ENCODE results near the gene ZNF638. TPM values are rescaled to one million over a fixed set of nuclear protein-coding genes. Genes with fewer than 3 reads are reported as not detected.
A peak's percentile ranks its signal among the peaks of the same experiment; 100 is the strongest.

Gene ZNF638
- total RNA-seq, 1 donor from 2014 or later = 96.2 TPM

DNA sequence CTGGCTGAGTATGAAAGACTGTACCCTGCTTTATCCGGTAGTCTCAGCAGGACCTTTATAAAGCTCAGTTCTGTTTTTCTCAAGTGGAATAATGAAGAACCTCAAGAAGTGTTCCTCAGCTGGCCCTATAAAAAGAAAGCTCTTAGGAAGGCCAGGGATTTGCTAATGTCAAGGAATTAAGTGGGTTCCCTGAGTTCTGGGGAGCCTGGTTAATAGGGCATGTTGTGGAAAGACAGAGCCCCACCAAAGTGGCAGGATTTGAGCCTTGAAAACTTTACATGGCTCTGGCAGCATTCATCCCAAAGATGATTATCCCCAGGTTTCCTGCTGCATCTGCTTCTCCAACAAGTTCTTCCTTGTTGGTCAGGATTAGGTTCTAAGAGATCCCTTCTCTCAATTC lies 114.9 kb downstream of the ZNF638 start:
- no peak for DNase-seq
- intact Hi-C loops (cut with micrococcal nuclease) = no loop called here

DNA sequence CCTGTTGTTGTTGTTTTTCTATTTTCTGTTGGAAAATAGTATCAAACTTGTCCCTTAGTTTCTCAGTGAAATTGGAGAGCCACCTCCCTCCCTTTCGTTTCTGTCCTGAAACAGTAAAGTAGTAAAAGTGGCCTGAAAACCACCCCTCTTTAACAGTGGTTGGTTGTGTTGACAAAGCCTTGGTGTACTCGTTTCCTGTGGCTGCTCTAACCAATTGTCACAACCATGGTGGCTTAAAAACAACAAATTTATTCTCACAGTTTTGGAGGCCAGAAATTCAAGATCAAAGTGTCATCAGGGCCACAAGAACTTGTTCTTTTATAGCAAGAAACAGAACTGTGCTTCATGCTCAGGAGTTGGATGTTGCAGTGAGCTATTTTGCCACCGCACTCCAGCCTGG lies 117.8 kb downstream of the ZNF638 start:
- intact Hi-C loops (cut with micrococcal nuclease) = no loop called here
- ATAC-seq (no peak), DNase-seq (no peak)

More for the DNA sequence above, 114.9 kb downstream of the ZNF638 start:
- no peak for ATAC-seq

DNA sequence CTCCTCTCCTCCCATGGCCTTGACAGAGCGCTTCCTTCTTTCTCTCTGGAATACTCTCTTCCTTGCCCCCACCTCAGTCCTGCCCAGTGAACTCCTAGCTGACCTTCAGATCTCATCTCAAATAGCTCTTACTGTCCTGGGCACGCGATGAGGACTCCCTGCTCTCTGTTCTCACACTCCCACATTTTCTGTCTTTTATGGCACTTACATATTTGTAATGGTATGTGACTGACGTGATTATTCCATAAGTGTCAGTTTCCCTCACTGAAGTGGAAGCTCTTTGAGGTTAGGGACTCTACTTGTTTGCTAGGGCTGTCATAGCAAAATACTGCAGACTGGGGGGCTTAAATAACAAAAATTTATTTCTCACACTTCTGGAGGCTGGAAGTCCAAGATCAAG lies 120.1 kb downstream of the ZNF638 start:
- ATAC-seq = peak; percentile 4
- no peak for DNase-seq
- intact Hi-C loops (cut with micrococcal nuclease) = no loop called here

DNA sequence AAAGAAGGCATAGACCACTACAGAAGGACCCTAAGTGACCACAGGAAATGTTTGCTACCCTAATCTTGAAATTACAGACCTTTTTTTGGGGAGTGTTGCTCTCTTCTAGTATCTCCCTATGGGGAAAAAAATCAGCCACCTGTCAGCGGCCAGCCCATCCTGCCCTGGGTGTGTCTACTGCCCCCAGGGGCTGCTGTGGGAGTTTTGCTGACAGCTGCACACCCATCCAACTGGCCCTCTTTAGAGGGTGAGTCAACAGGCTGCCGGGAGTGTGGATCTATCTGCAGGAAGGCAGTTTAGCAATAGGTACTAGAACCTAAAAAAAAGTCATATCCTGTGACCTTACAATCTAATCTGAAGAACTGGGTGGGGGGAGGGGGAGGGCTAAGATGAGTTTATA lies 121.0 kb downstream of the ZNF638 start:
- DNase-seq (peak; percentile 51), ATAC-seq (peak; percentile 48)
- intact Hi-C loops (cut with micrococcal nuclease) = no loop called here

DNA sequence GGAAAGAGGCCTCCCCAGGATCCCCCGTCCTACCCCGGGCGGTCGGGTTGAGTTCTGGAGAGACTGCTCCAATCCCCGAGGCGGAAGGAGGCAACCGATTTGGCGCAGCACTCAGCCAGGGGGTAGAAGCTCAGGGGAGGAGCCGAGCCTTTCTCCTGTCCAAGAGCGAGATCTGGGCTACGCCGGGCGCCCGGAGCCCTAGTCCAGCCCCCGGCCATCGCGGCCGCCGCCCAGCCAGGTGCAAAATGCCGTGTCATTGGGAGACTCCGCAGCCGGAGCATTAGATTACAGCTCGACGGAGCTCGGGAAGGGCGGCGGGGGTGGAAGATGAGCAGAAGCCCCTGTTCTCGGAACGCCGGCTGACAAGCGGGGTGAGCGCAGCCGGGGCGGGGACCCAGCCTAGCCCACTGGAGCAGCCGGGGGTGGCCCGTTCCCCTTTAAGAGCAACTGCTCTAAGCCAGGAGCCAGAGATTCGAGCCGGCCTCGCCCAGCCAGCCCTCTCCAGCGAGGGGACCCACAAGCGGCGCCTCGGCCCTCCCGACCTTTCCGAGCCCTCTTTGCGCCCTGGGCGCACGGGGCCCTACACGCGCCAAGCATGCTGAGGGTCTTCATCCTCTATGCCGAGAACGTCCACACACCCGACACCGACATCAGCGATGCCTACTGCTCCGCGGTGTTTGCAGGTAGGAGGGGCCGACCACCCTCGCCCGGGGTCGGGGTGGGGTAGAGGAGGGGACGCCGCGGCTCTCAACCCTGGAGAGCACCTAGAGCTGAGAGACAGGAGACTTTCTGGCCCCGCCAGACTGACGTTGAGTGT lies 122.0 kb downstream of the ZNF638 start, which contains the start of gene DYSF:
Gene DYSF, plus strand, starts transcription at position 158 of the 817 bp plus-strand sequence.
- intact Hi-C loops (cut with micrococcal nuclease) = no loop called here
- DNase-seq (peak; percentile 78), ATAC-seq (peak; percentile 74)

DNA sequence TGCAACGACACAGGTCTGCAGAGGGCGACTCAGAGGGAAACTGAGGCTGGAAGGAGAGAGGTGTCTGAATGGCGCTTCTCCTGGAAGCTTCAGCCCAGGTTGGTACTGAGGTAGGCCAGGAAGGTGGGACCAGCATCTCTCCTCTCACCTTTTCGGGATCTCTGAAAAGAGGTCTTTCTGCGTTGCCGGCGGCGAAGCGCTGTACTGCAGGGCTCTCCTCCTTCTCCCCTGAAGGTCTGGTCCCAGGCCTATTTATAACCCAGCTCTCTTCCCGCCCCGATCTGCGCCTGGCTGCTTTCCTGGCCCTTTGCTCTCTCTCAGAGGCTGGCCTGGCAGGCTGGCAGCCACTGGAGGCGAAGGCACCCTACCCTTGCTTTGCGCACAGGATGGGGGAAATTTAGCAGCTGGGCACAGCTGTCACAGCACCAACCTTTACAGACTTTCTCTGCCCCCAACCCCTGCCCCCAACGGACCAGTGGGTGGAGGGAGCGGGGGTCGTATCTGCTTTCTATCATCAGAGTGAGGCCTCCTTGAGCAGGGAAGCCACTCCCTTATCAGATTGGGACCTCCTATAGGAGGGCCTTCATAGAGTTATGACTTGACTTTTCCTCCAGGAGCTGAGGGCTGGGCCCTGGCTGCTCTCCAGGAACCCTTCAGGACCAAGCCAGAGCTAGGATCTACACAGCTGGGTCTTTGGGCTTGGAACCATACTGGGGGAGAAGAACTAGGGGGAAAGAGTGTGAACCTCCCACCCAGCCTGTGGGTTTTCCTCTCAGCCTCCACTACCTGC lies 122.8 kb downstream of the ZNF638 start:
- intact Hi-C loops (cut with micrococcal nuclease) = no loop called here
- ATAC-seq = peak; percentile 76
- DNase-seq = peak; percentile 85

DNA sequence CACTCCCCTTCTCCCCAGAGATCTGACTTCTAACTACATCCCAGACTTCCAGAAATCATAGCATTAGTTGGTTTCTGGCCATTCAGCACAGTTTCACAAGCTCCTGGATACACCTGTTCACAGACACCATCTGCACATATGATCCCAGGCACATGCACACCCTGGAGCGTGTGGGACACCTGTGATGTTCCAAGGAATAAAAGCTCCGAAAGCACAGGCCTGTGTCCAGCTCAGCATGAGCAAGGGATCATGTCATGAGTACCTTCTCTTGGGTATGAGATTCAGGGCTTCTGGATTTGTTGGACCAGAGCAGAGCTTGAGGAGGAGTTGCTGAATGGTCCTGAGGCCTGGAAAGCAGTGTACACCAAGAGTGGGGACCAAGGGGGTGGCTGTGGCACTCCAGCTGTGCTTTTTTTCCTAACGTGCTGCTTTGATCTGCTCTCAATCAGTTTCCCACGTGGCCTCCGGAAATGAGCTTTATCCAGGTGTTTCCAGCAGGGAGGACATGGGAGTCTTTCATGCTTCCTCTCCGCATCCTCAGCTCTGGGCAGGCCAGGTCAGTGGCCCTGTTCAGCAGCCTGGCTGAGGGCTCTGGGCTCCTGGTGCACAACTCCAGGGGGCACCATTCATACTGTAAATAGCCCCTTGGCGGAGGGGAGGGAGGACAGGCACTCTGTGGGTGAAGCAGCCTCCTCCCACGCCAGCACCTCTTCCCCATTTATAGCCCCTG lies 123.6 kb downstream of the ZNF638 start:
- no peak for ATAC-seq
- intact Hi-C loops (cut with micrococcal nuclease) = no loop called here
- no peak for DNase-seq

DNA sequence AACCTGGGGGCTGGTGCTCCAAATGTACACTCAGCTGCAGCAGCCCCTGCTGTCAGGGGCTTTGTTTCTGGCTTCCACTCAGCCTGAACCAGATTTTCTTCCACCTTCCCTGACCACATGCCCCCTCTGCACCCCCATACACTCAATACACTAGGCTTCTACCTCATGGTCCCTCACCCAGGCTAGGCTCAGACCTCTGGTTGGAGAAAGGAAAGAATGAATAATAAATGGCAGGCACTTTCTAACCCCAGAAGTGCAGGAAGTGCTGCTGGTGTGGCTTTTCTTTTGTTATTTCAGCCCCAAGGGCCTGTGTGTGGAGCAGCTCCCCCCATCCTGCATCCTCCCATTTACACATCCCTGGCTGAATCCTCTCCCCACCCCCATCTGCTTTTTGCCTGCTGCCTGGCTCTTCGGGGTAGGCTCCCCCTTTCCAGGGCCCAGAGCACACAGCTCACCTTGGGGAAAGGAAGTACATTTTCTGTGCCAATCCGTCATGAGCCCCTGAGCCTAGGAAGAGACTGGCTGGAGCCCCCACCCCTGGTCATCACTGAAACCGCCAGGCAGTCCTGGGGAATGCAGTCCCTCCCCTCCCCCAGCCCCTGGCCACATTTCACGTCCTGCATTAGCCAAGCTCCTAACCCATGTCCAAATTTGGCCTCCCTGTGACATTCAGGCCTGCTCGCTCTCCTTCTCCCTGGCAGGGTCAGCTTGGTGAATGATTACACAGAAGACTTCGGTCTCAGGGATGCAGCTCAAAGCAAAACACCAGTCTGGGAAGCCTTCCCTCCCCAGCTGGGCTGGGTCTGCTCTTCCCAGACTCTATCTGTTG lies 124.4 kb downstream of the ZNF638 start:
- DNase-seq (peak; percentile 65), ATAC-seq (peak; percentile 18)
- intact Hi-C loops (cut with micrococcal nuclease) = no loop called here

DNA sequence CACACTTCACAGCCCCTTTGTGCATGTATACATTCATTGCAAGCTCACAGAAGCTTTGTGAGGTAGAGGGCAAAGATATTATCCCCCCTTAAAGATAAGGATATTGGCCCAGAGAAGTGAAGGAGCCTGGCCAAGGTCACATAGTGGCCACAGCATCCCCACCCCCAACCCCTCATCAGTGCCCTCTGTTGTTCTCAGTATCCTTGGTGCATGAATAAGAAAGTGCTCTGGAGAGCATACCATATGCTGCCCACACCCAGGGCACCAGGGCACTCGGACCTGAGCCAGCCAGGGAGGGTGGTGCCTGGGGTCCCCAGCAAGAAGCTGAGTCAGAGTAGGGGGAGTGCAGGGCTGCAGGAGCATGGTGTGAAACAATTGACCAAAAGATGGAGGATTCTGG lies 125.0 kb downstream of the ZNF638 start:
- ATAC-seq = no peak
- DNase-seq = no peak
- intact Hi-C loops (cut with micrococcal nuclease) = no loop called here

DNA sequence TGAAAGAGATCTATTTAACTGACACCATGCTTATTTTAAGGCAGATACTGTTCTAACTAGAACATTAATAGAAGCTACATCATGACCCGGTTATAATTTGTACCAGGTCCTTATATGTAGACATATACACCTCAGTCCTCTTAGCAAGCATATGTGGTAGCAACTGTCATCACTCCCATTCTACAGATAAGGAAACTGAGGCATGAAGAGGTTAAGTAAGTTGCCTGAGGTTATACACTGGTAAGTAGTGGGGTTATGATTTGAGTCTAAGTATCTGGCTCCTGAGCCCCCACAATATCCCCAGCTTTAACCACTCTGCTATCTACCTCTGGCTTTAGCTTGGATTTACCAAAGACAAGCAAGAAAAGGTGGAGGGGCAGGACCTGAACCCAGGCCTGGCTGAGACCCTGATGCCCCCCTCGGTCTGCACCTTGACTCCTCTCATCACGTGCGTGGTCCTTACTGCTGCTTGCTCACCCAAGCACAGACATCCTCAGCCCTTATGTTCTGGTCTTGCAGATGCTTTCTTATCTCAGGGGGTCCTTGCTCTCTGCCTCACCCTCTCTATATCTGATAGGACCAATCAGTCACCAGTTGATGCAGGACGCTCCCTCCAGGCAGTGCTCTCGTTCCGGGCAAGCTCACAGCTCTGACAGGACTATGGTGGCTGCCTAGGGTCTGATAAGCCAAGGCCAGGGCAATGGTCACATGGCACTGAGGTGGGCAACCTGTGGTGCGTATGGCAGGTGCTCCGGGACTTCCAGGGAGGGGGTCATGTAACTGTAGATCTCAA lies 125.7 kb downstream of the ZNF638 start:
- ATAC-seq (no peak), DNase-seq (no peak)
- intact Hi-C loops (cut with micrococcal nuclease) = no loop called here

DNA sequence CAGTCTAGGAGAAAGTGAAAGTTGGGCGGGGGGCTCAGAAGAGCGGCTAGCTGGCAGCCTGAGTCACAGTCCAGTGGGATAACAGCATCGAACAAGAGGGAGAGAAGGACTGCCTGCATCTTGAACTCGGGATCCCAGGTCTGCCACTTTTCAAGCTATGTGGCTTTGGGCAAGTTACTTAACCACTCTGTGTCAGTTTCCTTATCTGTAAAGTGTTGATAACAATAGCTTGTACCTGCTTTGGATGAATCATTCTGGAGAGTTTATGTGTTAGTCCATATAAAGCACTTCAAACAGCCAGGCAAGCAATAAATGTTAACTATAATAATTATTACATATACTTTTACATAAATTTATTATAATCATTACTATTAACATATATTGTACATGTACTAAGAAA lies 126.3 kb downstream of the ZNF638 start:
- ATAC-seq (no peak), DNase-seq (no peak)
- intact Hi-C loops (cut with micrococcal nuclease) = no loop called here

DNA sequence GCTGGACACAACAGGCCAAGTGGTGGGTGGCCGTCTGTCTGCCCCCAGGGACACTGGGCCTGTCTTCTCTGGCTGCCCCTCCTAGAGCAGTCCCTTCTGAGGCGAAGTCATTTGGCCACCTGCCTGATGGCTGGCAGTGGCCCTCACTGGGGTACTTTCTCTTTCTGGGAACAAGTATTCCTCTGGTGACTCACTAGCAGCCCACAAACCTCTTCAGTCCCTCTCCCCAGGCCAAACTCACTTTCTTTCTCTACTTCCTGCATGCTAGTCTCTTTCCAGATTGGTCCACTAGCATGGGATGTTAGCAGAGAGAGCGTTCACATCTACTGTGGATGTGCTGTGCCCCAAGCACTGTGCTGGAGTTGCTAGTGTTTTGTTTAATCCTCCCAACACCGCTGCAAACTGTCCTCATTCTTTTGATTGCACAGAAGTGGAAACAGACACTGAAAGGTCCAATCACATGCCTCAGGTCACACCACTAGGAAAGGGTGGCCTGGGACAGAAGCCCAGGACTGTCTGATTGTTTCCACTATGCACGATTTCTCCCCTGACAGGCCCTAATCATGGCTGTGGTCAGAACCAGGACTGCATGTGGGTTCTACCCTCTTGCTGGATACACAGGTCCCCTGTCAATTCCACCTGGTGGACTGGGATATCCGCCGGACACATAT lies 127.0 kb downstream of the ZNF638 start:
- peak; percentile 60 for ATAC-seq
- peak; percentile 51 for DNase-seq
- intact Hi-C loops (cut with micrococcal nuclease) = no loop called here

DNA sequence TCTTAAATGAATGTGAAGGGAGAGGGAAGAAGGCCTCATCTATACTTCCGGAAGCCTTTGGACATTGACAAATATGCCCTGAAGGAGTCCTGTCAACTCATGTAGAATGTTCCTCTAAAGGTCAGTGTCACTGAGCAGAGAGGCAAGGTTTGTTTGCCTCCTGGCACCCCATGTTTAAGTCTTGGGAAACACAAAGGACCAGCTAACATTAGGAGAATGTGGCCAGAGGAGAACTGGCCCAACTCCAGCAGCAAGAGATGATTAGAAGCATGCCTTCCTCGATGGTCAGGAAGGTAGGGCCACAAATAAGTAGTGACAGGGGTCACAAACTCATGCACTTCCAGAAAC lies 127.5 kb downstream of the ZNF638 start:
- ATAC-seq = no peak

DNA sequence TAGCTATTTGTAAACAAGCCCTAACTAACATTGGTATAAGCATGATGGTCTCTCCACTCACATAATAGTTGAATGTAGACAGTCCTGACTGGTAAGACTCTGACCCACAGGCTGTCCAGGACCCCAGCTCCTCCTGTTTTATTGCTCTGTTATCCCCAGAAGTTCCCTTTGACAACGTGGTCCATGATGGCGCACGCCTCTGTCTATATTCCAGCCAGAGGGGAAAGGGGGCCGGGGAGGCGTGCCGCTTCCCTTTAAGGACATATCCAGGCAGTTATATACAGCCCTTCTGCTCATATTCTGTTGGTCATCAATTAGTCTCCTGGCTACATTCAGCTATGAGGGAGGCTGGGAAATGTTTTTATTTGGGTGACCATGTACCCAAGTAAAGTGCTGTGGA lies 128.5 kb downstream of the ZNF638 start:
- intact Hi-C loops (cut with micrococcal nuclease) = loop anchor here (5.0 kb wide), 1 partner anchor 47 kb away; no protein-coding TSS in a partner anchor
- DNase-seq = no peak
- no peak for ATAC-seq

More for the DNA sequence above, 127.5 kb downstream of the ZNF638 start:
- intact Hi-C loops (cut with micrococcal nuclease) = no loop called here
- no peak for DNase-seq

DNA sequence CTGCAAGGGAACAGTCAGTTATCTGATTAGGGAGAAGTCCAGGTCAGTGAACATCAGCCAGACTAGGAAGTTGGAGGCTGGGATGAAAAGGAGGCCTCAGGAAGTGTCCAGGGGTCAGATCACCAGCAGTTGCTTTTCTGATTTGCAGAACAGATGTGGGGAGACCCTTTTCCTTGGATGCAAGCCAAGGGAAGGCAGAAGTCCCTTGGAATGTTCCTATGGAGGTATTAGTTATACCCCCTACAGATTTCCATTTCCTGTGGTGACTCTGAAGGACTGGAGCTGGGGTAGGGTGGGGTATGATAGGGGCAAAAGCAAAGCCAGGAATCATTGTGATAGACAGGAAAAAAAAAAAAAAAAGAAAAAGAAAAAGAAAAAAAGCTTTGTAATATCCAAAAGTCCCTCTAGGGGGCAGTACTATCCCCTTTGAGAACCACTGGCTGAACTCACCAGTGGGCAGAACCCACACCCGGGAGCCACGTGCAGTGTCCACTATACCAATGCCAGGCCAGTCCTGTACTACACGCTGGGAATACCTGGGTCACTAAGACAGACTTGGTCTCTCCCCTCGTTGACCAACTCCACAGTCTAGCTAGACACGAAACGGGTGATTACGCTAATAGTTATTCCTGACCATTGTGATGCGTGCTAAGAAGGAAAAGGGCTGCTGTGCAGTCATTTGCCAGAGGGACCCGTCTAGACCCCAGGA lies 129.2 kb downstream of the ZNF638 start:
- DNase-seq = peak; percentile 46

DNA sequence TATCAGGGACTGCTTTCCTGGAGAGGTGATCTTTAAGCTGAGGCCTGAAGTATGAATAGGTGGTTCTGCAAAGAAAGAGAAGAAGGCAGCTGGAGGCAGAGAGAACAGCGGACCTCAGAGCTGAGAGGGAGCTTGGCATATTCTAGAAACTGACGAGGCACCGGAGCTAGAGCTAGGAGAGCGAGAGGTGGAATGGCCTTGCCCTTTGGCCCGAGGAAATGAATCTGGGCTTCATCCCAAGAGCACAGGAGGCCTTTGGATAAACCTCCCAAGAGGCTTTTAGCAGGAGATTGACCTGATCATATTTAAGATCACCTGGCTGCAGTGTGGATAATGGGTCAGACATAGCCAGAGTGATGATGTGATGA lies 129.7 kb downstream of the ZNF638 start:
- intact Hi-C loops (cut with micrococcal nuclease) = loop anchor here (5.0 kb wide), 1 partner anchor 46 kb away; no protein-coding TSS in a partner anchor
- DNase-seq (no peak), ATAC-seq (no peak)

More for the DNA sequence above, 129.2 kb downstream of the ZNF638 start:
- ATAC-seq = peak; percentile 14
- intact Hi-C loops (cut with micrococcal nuclease) = loop anchor here (5.0 kb wide), 1 partner anchor 47 kb away; no protein-coding TSS in a partner anchor
